GM23248 (cell line): Measurements from ENCODE around the gene ANKK1. TPM values are rescaled to one million over a fixed set of nuclear protein-coding genes. Genes with fewer than 3 reads are reported as not detected.

Experiments
- DNase-seq: peaks from one replicate; pipeline ENCODE4 v3.0.0-alpha.2; 2015
- H2AFZ ChIP-seq: fragments of 200-600 bp; sonication (generic); 2 replicates; pipeline ENCODE4 v1.6.1; 2016; ENCODE audit warnings: antibody characterized with exemption
- H3F3A ChIP-seq: fragments of 200-600 bp; sonication (generic); 2 replicates; pipeline ENCODE4 v1.6.1; 2016; ENCODE audit warnings: mild to moderate bottlenecking, antibody characterized with exemption, mixed run types; ENCODE audit not compliant: insufficient read depth
- H3K27ac ChIP-seq: fragments of 200-600 bp; sonication (generic); 2 replicates; pipeline ENCODE4 v1.5.1; 2016; ENCODE audit warnings: mild to moderate bottlenecking
- H3K27me3 ChIP-seq: fragments of 200-600 bp; sonication (generic); replicated peaks from 2 replicates; pipeline ENCODE4 v1.6.1; 2016; ENCODE audit warnings: mild to moderate bottlenecking; ENCODE audit not compliant: insufficient read depth
- H3K36me3 ChIP-seq: fragments of 200-600 bp; sonication (generic); 2 replicates; pipeline ENCODE4 v1.6.1; 2016; ENCODE audit warnings: low read depth, mild to moderate bottlenecking
- H3K4me1 ChIP-seq: fragments of 200-600 bp; sonication (generic); 2 replicates; pipeline ENCODE4 v1.6.1; 2016; ENCODE audit warnings: mild to moderate bottlenecking; ENCODE audit not compliant: insufficient read depth
- H3K4me2 ChIP-seq: fragments of 200-600 bp; sonication (generic); one replicate; pipeline ENCODE4 v1.6.1; 2016; ENCODE audit warnings: mild to moderate bottlenecking; ENCODE audit not compliant: unreplicated experiment
- H3K4me3 ChIP-seq: fragments of 200-600 bp; sonication (generic); 2 replicates; pipeline ENCODE4 v1.5.1; 2016; ENCODE audit warnings: mild to moderate bottlenecking
- H3K79me2 ChIP-seq: fragments of 200-600 bp; sonication (generic); 2 replicates; pipeline ENCODE4 v1.6.1; 2016; ENCODE audit warnings: mild to moderate bottlenecking; ENCODE audit not compliant: insufficient read depth
- H3K9ac ChIP-seq: fragments of 200-600 bp; sonication (generic); 2 replicates; pipeline ENCODE4 v1.6.1; 2016; ENCODE audit warnings: mild to moderate bottlenecking
- H3K9me2 ChIP-seq: fragments of 200-600 bp; sonication (generic); 2 replicates; pipeline ENCODE4 v1.6.1; 2016; ENCODE audit warnings: mixed run types, mild to moderate bottlenecking, moderate library complexity; ENCODE audit not compliant: insufficient read depth
- H3K9me3 ChIP-seq: fragments of 200-600 bp; sonication (generic); one replicate; pipeline ENCODE4 v1.6.1; 2017; ENCODE audit warnings: low read depth
- H4K20me1 ChIP-seq: fragments of 200-600 bp; sonication (generic); 2 replicates; pipeline ENCODE4 v1.6.0; 2016; ENCODE audit not compliant: insufficient read depth
- EZH2 ChIP-seq: fragments of 200-600 bp; sonication (generic); IDR thresholded peaks from 2 replicates; pipeline ENCODE4 v1.6.1; 2018; ENCODE audit warnings: antibody characterized with exemption, mild to moderate bottlenecking; ENCODE audit not compliant: insufficient read depth, poor library complexity, severe bottlenecking
- EZH2phosphoT487 ChIP-seq: fragments of 200-600 bp; sonication (generic); IDR thresholded peaks from 2 replicates; pipeline ENCODE4 v1.6.1; 2018; ENCODE audit warnings: antibody characterized with exemption, moderate library complexity, mild to moderate bottlenecking, low read depth; ENCODE audit not compliant: insufficient read depth
- WGBS, 2 experiments: methylation state at CpG; one replicate each; pipeline ENCODE4 v1.1.6; 2015 to 2017; ENCODE audit warnings: low lambda C conversion rate in 2 of 2, low coverage in 1 of 2; ENCODE audit errors: missing lambda C conversion rate in 2 of 2; 5-methylcytosine and 5-hydroxymethylcytosine counted together
- in situ Hi-C: fragments of 300-500 bp; cut with MboI; formaldehyde crosslinking; loops from 2 replicates; pipeline ENCODE4 v1.15.0; 2020
- polyA plus RNA-seq: library from polyadenylated mRNA; unstranded; fragments of >200 nt; fragmentation: Nextera tagmentation; extraction: Ambion mirVana; gene quantifications from 2 replicates; pipeline ENCODE4 v1.2.1, GENCODE V29; 2016
- total RNA-seq: library from RNA; depleted of rRNA; stranded (reverse); fragments of >200 nt; shearing (Covaris generic); gene quantifications from 2 replicates; pipeline ENCODE4 v1.2.3, GENCODE V29; 2014

The ANKK1 gene
- total and polyA plus RNA-seq, 2 experiments from 2014 or later: not detected

- Histone ChIP-seq H3F3A (no peaks in the 10 kb centered on the region), H3K4me3 (no peak overlapping the region), H3K79me2 (no peaks in the 10 kb centered on the region), H4K20me1 (no peaks in the 10 kb centered on the region), H3K4me2 (no peak overlapping the region), H3K9me3 (no peaks in the 10 kb centered on the region), H3K27ac (no peak overlapping the region), H3K36me3 (no peaks in the 10 kb centered on the region), H2AFZ (no peak overlapping the region), H3K27me3 (peaks cover 8% of the 10 kb centered on the region; the same call in 1 of the 2 replicates), H3K9ac (no peak overlapping the region), H3K4me1 (no peaks in the 10 kb centered on the region), H3K9me2 (no peaks in the 10 kb centered on the region)
- WGBS, 2 experiments: 13 to 24% methylated on average over 2 of the region's 2 CpGs
- TF ChIP-seq EZH2: no peak
- in situ Hi-C loops: no loop called here
- no peak for DNase-seq
These were observed 33.2 kb downstream of the ANKK1 start for GRCh38 chr11:113420808-113421207.

- 42 to 45% methylated on average over 6 of the region's 6 CpGs for WGBS, 2 experiments
- no peaks in the 10 kb centered on the region for H3F3A ChIP-seq
- DNase-seq: no peak
- TF ChIP-seq EZH2: no peak
- no peak for TF ChIP-seq EZH2phosphoT487
- no peaks in the 10 kb centered on the region for H3K36me3 ChIP-seq
- H4K20me1 ChIP-seq: no peaks in the 10 kb centered on the region
- H3K4me1 ChIP-seq: no peaks in the 10 kb centered on the region
- no peaks in the 10 kb centered on the region for H3K79me2 ChIP-seq
- H3K9me2 ChIP-seq: no peaks in the 10 kb centered on the region
- no peak overlapping the region for H3K9ac ChIP-seq
- in situ Hi-C loops: no loop called here
- no peaks in the 10 kb centered on the region for H3K9me3 ChIP-seq
- H3K4me2 ChIP-seq: no peak overlapping the region
- no peak overlapping the region for H3K4me3 ChIP-seq
- no peak overlapping the region for H2AFZ ChIP-seq
- peaks cover 9% of the 10 kb centered on the region for H3K27me3 ChIP-seq
- H3K27ac ChIP-seq: no peak overlapping the region
These were observed 39.1 kb downstream of the ANKK1 start for GRCh38 chr11:113426686-113427085.

- TF ChIP-seq EZH2phosphoT487: no peak
- in situ Hi-C loops: no loop called here
- WGBS, 2 experiments: 71 to 74% methylated on average over 4 of the region's 4 CpGs
- H3F3A ChIP-seq: no peaks in the 10 kb centered on the region
- H2AFZ ChIP-seq: no peak overlapping the region
- H3K79me2 ChIP-seq: no peaks in the 10 kb centered on the region
- H3K27ac ChIP-seq: no peak overlapping the region
- DNase-seq: no peak
- H3K4me1 ChIP-seq: no peaks in the 10 kb centered on the region
- H3K27me3 ChIP-seq: peaks cover 8% of the 10 kb centered on the region
- H3K4me3 ChIP-seq: no peak overlapping the region
- H4K20me1 ChIP-seq: no peaks in the 10 kb centered on the region
- H3K9me3 ChIP-seq: no peaks in the 10 kb centered on the region
- H3K4me2 ChIP-seq: no peak overlapping the region
- no peaks in the 10 kb centered on the region for H3K9me2 ChIP-seq
- no peak overlapping the region for H3K9ac ChIP-seq
- no peaks in the 10 kb centered on the region for H3K36me3 ChIP-seq
These were observed 44.2 kb downstream of the ANKK1 start for GRCh38 chr11:113431746-113432145.

GRCh38 chr11:113435190-113435968, 47.8 kb downstream of the ANKK1 start:
- no peaks in the 10 kb centered on the region for H3K9me3 ChIP-seq
- DNase-seq: no peak
- no peaks in the 10 kb centered on the region for H3K36me3 ChIP-seq
- H2AFZ ChIP-seq: no peak overlapping the region
- H3K4me3 ChIP-seq: no peak overlapping the region
- no peaks in the 10 kb centered on the region for H3K9me2 ChIP-seq
- no peak for TF ChIP-seq EZH2phosphoT487
- TF ChIP-seq EZH2: no peak
- peaks cover 20% of the 10 kb centered on the region for H3K27me3 ChIP-seq
- H3F3A ChIP-seq: no peaks in the 10 kb centered on the region
- H3K79me2 ChIP-seq: no peaks in the 10 kb centered on the region
- H3K4me2 ChIP-seq: no peak overlapping the region
- no peak overlapping the region for H3K27ac ChIP-seq
- no peak overlapping the region for H3K9ac ChIP-seq
- no peaks in the 10 kb centered on the region for H3K4me1 ChIP-seq
- 57 to 62% methylated on average over 3 to 8 of the region's 8 CpGs for WGBS, 2 experiments
- H4K20me1 ChIP-seq: no peaks in the 10 kb centered on the region
- in situ Hi-C loops: no loop called here
